RWPE2 (cell line): ENCODE measurements around the gene TBCC.
"Not testable (repeated sequence)": the region's sequence is repeated elsewhere in the genome, so short reads cannot be mapped to it uniquely, and the experiment has no call there.

Source experiments
- ATAC-seq: fragments of 200-7000 bp; cut with Tn5 transposase; 3 replicates; pipeline ENCODE4 v1.9.1; 2021; ENCODE audit warnings: low read depth
- DNase-seq: peaks from one replicate; pipeline ENCODE4 v3.0.0-alpha.2; 2020; ENCODE audit warnings: low spot score
- H3K27ac ChIP-seq: fragments of 450-650 bp; 2 replicates; pipeline ENCODE4 v1.5.1; 2017; ENCODE audit warnings: mild to moderate bottlenecking; ENCODE audit not compliant: poor library complexity, severe bottlenecking
- H3K27me3 ChIP-seq: fragments of 250-450 bp; sonication (Bioruptor Pico); 2 replicates; pipeline ENCODE4 v1.5.1; 2021; ENCODE audit warnings: mild to moderate bottlenecking, moderate library complexity; ENCODE audit not compliant: insufficient read depth, poor library complexity, severe bottlenecking
- H3K36me3 ChIP-seq: fragments of 250-450 bp; sonication (Bioruptor Pico); 2 replicates; pipeline ENCODE4 v1.5.1; 2020; ENCODE audit warnings: low read depth, mild to moderate bottlenecking, moderate library complexity
- H3K4me1 ChIP-seq: fragments of 250-450 bp; sonication (Bioruptor Pico); 2 replicates; pipeline ENCODE4 v1.5.1; 2021; ENCODE audit warnings: mild to moderate bottlenecking, moderate library complexity; ENCODE audit not compliant: insufficient read depth, poor library complexity, severe bottlenecking
- H3K4me3 ChIP-seq: fragments of 250-450 bp; sonication (Bioruptor Pico); 2 replicates; pipeline ENCODE4 v1.5.1; 2021; ENCODE audit warnings: mild to moderate bottlenecking, moderate library complexity; ENCODE audit not compliant: severe bottlenecking
- H3K9me3 ChIP-seq: fragments of 250-450 bp; sonication (Bioruptor Pico); 2 replicates; pipeline ENCODE4 v1.5.1; 2021; ENCODE audit warnings: mild to moderate bottlenecking, moderate library complexity; ENCODE audit not compliant: severe bottlenecking
- CTCF ChIP-seq: fragments of 450-650 bp; IDR thresholded peaks from one replicate; pipeline ENCODE4 v1.5.1; 2017; ENCODE audit warnings: mild to moderate bottlenecking, moderate library complexity; ENCODE audit not compliant: poor library complexity, severe bottlenecking

The TBCC gene

GRCh38 chr6:42740725-42741124 is 5.2 kb downstream of the TBCC start:
- TF ChIP-seq CTCF: no peak
- no peaks in the 10 kb centered on the region for H3K9me3 ChIP-seq
- H3K4me3 ChIP-seq: no peak overlapping the region
- no peaks in the 10 kb centered on the region for H3K36me3 ChIP-seq
- DNase-seq (no peak), ATAC-seq (no peak)
- H3K4me1 ChIP-seq: peaks cover 19% of the 10 kb centered on the region
- H3K27me3 ChIP-seq: no peaks in the 10 kb centered on the region
- no peak overlapping the region for H3K27ac ChIP-seq

- TF ChIP-seq CTCF: no peak
- H3K9me3 ChIP-seq: peaks cover 3% of the 10 kb centered on the region
- no peak for ATAC-seq
- H3K4me3 ChIP-seq: no peak overlapping the region
- no peaks in the 10 kb centered on the region for H3K4me1 ChIP-seq
- no peaks in the 10 kb centered on the region for H3K27me3 ChIP-seq
- H3K27ac ChIP-seq: no peak overlapping the region
- no peaks in the 10 kb centered on the region for H3K36me3 ChIP-seq
- DNase-seq: no peak
Measured at GRCh38 chr6:42735976-42736375, 9.9 kb downstream of the TBCC start.

- ATAC-seq, DNase-seq: not testable (repeated sequence)
Measured at GRCh38 chr6:42733867-42734481, 11.9 kb downstream of the TBCC start.

GRCh38 chr6:42729731-42730130 is 16.2 kb downstream of the TBCC start:
- DNase-seq: no peak
- ATAC-seq: peak; percentile 53; the same call in 2 of the 3 replicates

More at GRCh38 chr6:42733867-42734481, 11.9 kb downstream of the TBCC start:
- H3K36me3 ChIP-seq, H3K27ac ChIP-seq, H3K4me1 ChIP-seq, H3K27me3 ChIP-seq, H3K4me3 ChIP-seq, H3K9me3 ChIP-seq: not testable (repeated sequence)

GRCh38 chr6:42727627-42728026 is 18.3 kb downstream of the TBCC start:
- no peak overlapping the region for H3K27ac ChIP-seq
- peaks cover under 1% of the 10 kb centered on the region for H3K9me3 ChIP-seq
- H3K4me3 ChIP-seq: no peak overlapping the region
- DNase-seq (no peak), ATAC-seq (no peak)
- no peak for TF ChIP-seq CTCF
- H3K4me1 ChIP-seq: peaks cover 4% of the 10 kb centered on the region
- no peaks in the 10 kb centered on the region for H3K27me3 ChIP-seq
- no peaks in the 10 kb centered on the region for H3K36me3 ChIP-seq

More at GRCh38 chr6:42729731-42730130, 16.2 kb downstream of the TBCC start:
- H3K36me3 ChIP-seq: no peaks in the 10 kb centered on the region
- H3K27ac ChIP-seq: no peak overlapping the region
- no peak overlapping the region for H3K4me3 ChIP-seq
- TF ChIP-seq CTCF: no peak
- H3K9me3 ChIP-seq: peaks cover 3% of the 10 kb centered on the region
- H3K27me3 ChIP-seq: no peaks in the 10 kb centered on the region
- H3K4me1 ChIP-seq: peaks cover 4% of the 10 kb centered on the region
